Testis (tissue), 3 donors: Measurements from ENCODE around the gene CEBPE. TPM values are rescaled to one million over a fixed set of nuclear protein-coding genes. Genes with fewer than 3 reads are reported as not detected.
A peak's percentile ranks its signal among the peaks of the same experiment; 100 is the strongest.

Source experiments
- DNase-seq: peaks from one replicate; pipeline ENCODE4 v3.0.0-alpha.2; 2019
- H3K27ac ChIP-seq, 2 donors: fragments of 200-600 bp; sonication (generic); one replicate each; pipeline ENCODE4 v1.5.1; 2019
- H3K27me3 ChIP-seq: fragments of 200-600 bp; sonication (generic); one replicate; pipeline ENCODE4 v1.5.1; 2019
- H3K36me3 ChIP-seq: fragments of 200-600 bp; sonication (generic); one replicate; pipeline ENCODE4 v1.5.1; 2017; ENCODE audit warnings: low read depth; ENCODE audit errors: missing control alignments
- H3K4me1 ChIP-seq: fragments of 200-600 bp; sonication (generic); one replicate; pipeline ENCODE4 v1.5.1; 2019
- H3K4me3 ChIP-seq, 2 donors: fragments of 200-600 bp; sonication (generic); one replicate each; pipeline ENCODE4 v1.5.1; 2017 to 2019
- H3K9me3 ChIP-seq: fragments of 200-600 bp; sonication (generic); one replicate; pipeline ENCODE4 v1.5.1; 2017
- CTCF ChIP-seq, 3 experiments: fragments of 450-650 bp in 2 of 3; fragments of 200-600 bp in 1 of 3; sonication (generic) in 1 of 3; IDR thresholded peaks; one replicate each; pipeline ENCODE4 v1.5.1; 2016 to 2019; ENCODE audit warnings: antibody characterized with exemption in 3 of 3, mild to moderate bottlenecking in 2 of 3, moderate library complexity in 1 of 3
- POLR2A ChIP-seq: fragments of 450-650 bp; IDR thresholded peaks from one replicate; pipeline ENCODE4 v1.6.1; 2017; ENCODE audit warnings: antibody characterized with exemption, mild to moderate bottlenecking, moderate library complexity
- WGBS, 2 donors: methylation state at CpG; one replicate each; pipeline ENCODE4 v1.1.5; 2018; 5-methylcytosine and 5-hydroxymethylcytosine counted together
- intact Hi-C: fragments of 100-400 bp; cut with DNase I; formaldehyde crosslinking; loops from one replicate; pipeline ENCODE4 v1.15.1; 2023; ENCODE audit warnings: low total_unique reads
- polyA plus RNA-seq: library from polyadenylated mRNA; stranded (reverse); fragments of 350-450 nt; fragmentation: Illumina TruSeq; extraction: RNeasy Lipid Tissue Mini Kit (QIAGEN cat#74804); gene quantifications from one replicate; pipeline ENCODE4 v1.2.3, GENCODE V29; 2014; ENCODE audit warnings: low read depth, low replicate concordance; ENCODE audit not compliant: insufficient read depth
- total RNA-seq, 2 donors: library from RNA; depleted of rRNA; stranded (reverse); fragments of >200 nt; gene quantifications; one replicate each; pipeline ENCODE4 v1.2.3, GENCODE V29; 2016

CEBPE gene
- total and polyA plus RNA-seq, 3 donors from 2014 or later, result 0.19 to 0.24 TPM; not detected in 1

- H3K36me3 ChIP-seq, result no peaks in the 10 kb centered on the region
- 83 to 86% methylated on average over 2 of the region's 2 CpGs for WGBS, 2 donors
- H3K4me3 ChIP-seq, result no peak overlapping the region
- no peak for DNase-seq
- TF ChIP-seq POLR2A (no peak), CTCF (IDR thresholded peaks at IDR 0.05) (no peak)
- H3K27ac ChIP-seq, result peak overlapping the region; percentile 47 to 64
- peaks cover 26% of the 10 kb centered on the region for H3K4me1 ChIP-seq
- H3K27me3 ChIP-seq, result no peaks in the 10 kb centered on the region
- no peaks in the 10 kb centered on the region for H3K9me3 ChIP-seq
- intact Hi-C loops, result no loop called here
Measured at GRCh38 chr14:23146351-23146910, 27.4 kb upstream of the CEBPE start.

GRCh38 chr14:23145794-23146350 lies 26.8 kb upstream of the CEBPE start:
- intact Hi-C loops, result no loop called here
- WGBS, 2 donors, result 72 to 74% methylated on average over 4 of the region's 4 CpGs
- H3K27me3 ChIP-seq, result no peaks in the 10 kb centered on the region
- TF ChIP-seq CTCF (IDR thresholded peaks at IDR 0.05), result no peak
- no peak for TF ChIP-seq POLR2A
- peaks cover 21% of the 10 kb centered on the region for H3K4me1 ChIP-seq
- H3K27ac ChIP-seq, result peak overlapping the region; percentile 47 to 64
- H3K9me3 ChIP-seq, result no peaks in the 10 kb centered on the region
- H3K4me3 ChIP-seq, result no peak overlapping the region
- no peaks in the 10 kb centered on the region for H3K36me3 ChIP-seq
- DNase-seq, result no peak

- Histone ChIP-seq H3K27me3 (no peaks in the 10 kb centered on the region), H3K36me3 (no peaks in the 10 kb centered on the region), H3K4me3 (no peak overlapping the region), H3K4me1 (peaks cover 21% of the 10 kb centered on the region), H3K27ac (no peak overlapping the region), H3K9me3 (no peaks in the 10 kb centered on the region)
- DNase-seq, result no peak
- no peak for TF ChIP-seq CTCF (IDR thresholded peaks at IDR 0.05)
- TF ChIP-seq POLR2A, result no peak
- 32 to 69% methylated on average over 1 of the region's 1 CpG for WGBS, 2 donors
- intact Hi-C loops, result no loop called here
Measured at GRCh38 chr14:23143911-23144310, 24.9 kb upstream of the CEBPE start.

- intact Hi-C loops, result no loop called here
- 83 to 89% methylated on average over 2 to 4 of the region's 4 CpGs for WGBS, 2 donors
- no peak for DNase-seq
- Histone ChIP-seq H3K27me3 (no peaks in the 10 kb centered on the region), H3K9me3 (no peaks in the 10 kb centered on the region), H3K27ac (no peak overlapping the region), H3K4me3 (no peak overlapping the region), H3K4me1 (peaks cover 10% of the 10 kb centered on the region), H3K36me3 (no peaks in the 10 kb centered on the region)
- no peak for TF ChIP-seq CTCF (IDR thresholded peaks at IDR 0.05)
- TF ChIP-seq POLR2A, result no peak
Measured at GRCh38 chr14:23142826-23143225, 23.8 kb upstream of the CEBPE start.
